HepG2 (cell line): ENCODE measurements around the gene SMPX. TPM values are rescaled to one million over a fixed set of nuclear protein-coding genes. Genes with fewer than 3 reads are reported as not detected.

Experiments
- ATAC-seq: fragments of 200-7000 bp; cut with Tn5 transposase; 3 replicates; pipeline ENCODE4 v1.9.1; 2020; ENCODE audit warnings: mild to moderate bottlenecking, moderate library complexity
- BruUV-seq: library from RNA; stranded (reverse); fragments of 400-500 nt; replicated peaks from 2 replicates; lab custom pipeline; 2021; lab: Mats Ljungman, UMichigan
- CTCF ChIA-PET: fragments of 300-600 bp; formaldehyde crosslinking; extraction: SDS; loops from one replicate; lab custom pipeline; 2021; ENCODE audit warnings: low total read pairs, inconsistent platforms, low intra/inter-chr PET ratio; lab: Yijun Ruan, JAX
- POLR2A ChIA-PET: fragments of 350-600 bp; sonication (Branson Sonifier 250); formaldehyde crosslinking; loops from one replicate; lab custom pipeline; 2020; ENCODE audit warnings: antibody characterized with exemption, inconsistent platforms; lab: Yijun Ruan, JAX
- DNase-seq: peaks from one replicate; pipeline ENCODE4 v3.0.0-alpha.2; 2015; ENCODE audit warnings: low spot score
- FAIRE-seq: peaks from 3 replicates; lab custom pipeline; 2011; peaks lifted over from hg19 to GRCh38; lab: Jason Lieb, UNC
- H2AFZ ChIP-seq: one replicate; pipeline ENCODE4 v1.6.1; 2011; ENCODE audit warnings: low read length, inconsistent platforms
- H3K27ac ChIP-seq: fragments of 300-600 bp; 3 replicates; pipeline ENCODE4 v1.8.0; 2011; ENCODE audit warnings: mixed run types, mild to moderate bottlenecking, mixed read lengths, low read length, inconsistent platforms; ENCODE audit not compliant: insufficient read depth; ENCODE audit errors: extremely low read length
- H3K27me3 ChIP-seq, 2 experiments: fragments of 200-600 bp in 1 of 2; 2 replicates in 1 of 2; 3 replicates in 1 of 2; pipeline versions ENCODE4 v1.6.0 to v1.8.0; 2011; ENCODE audit warnings: low read length in 2 of 2, mild to moderate bottlenecking in 2 of 2, moderate library complexity in 2 of 2, inconsistent platforms in 1 of 2; ENCODE audit not compliant: insufficient read depth in 2 of 2, control insufficient read depth in 1 of 2
- H3K36me3 ChIP-seq, 2 experiments: fragments of 200-600 bp in 1 of 2; replicated peaks in 1 of 2; 2 replicates in 1 of 2; 3 replicates in 1 of 2; pipeline versions ENCODE4 v1.5.1 to v1.8.0; 2011; ENCODE audit warnings: low read length in 2 of 2, inconsistent platforms in 1 of 2; ENCODE audit not compliant: insufficient read depth in 2 of 2, control insufficient read depth in 1 of 2
- H3K4me1 ChIP-seq: 2 replicates; pipeline ENCODE4 v1.5.1; 2012; ENCODE audit warnings: low read length, inconsistent platforms; ENCODE audit not compliant: insufficient read depth
- H3K4me2 ChIP-seq: 2 replicates; pipeline ENCODE4 v1.6.0; 2011; ENCODE audit warnings: low read depth, low read length, inconsistent platforms
- H3K4me3 ChIP-seq, 3 experiments: fragments of 200-600 bp in 1 of 3; sonication (generic), shearing (Covaris generic) in 1 of 3; replicated peaks in 1 of 3; 2 replicates each; pipeline ENCODE4 v1.5.1; 2011 to 2016; ENCODE audit warnings: low read length in 3 of 3, inconsistent platforms in 2 of 3, low read depth in 2 of 3, mild to moderate bottlenecking in 2 of 3, control low read depth in 1 of 3, mixed read lengths in 1 of 3; ENCODE audit not compliant: insufficient read depth in 1 of 3
- H3K79me2 ChIP-seq: one replicate; pipeline ENCODE4 v1.6.1; 2011; ENCODE audit warnings: low read length, inconsistent platforms; ENCODE audit not compliant: insufficient read depth
- H3K9ac ChIP-seq: 2 replicates; pipeline ENCODE4 v1.6.0; 2011; ENCODE audit warnings: mild to moderate bottlenecking, low read depth, low read length, inconsistent platforms; ENCODE audit not compliant: insufficient read depth
- H3K9me3 ChIP-seq: 2 replicates; pipeline ENCODE4 v1.5.1; 2012; ENCODE audit warnings: mild to moderate bottlenecking, low read length
- H4K20me1 ChIP-seq: 2 replicates; pipeline ENCODE4 v1.6.0; 2011; ENCODE audit warnings: inconsistent platforms, mild to moderate bottlenecking, low read length, moderate library complexity; ENCODE audit not compliant: insufficient read depth
- AHR ChIP-seq: IDR thresholded peaks from 2 replicates; pipeline ENCODE4 v1.6.1; 2018; ENCODE audit warnings: missing genetic modification reagents, missing compliant biosample characterization
- ARNT ChIP-seq: fragments of 450-650 bp; IDR thresholded peaks from 2 replicates; pipeline ENCODE4 v1.6.1; 2017
- DDIT3 ChIP-seq: sonication (generic); formaldehyde crosslinking; IDR thresholded peaks from 2 replicates; pipeline ENCODE4 v1.4.0; 2020; ENCODE audit warnings: mild to moderate bottlenecking, missing genetic modification reagents
- DMAP1 ChIP-seq: IDR thresholded peaks from 2 replicates; pipeline ENCODE4 v1.6.1; 2016
- HMG20B ChIP-seq: conservative IDR thresholded peaks from 2 replicates; pipeline ENCODE4 v1.6.1; 2016; ENCODE audit warnings: missing genetic modification reagents, missing compliant biosample characterization
- HOXA7 ChIP-seq: sonication (generic); formaldehyde crosslinking; IDR thresholded peaks from 2 replicates; pipeline ENCODE4 v1.8.1; 2022; ENCODE audit warnings: mild to moderate bottlenecking, missing genetic modification reagents, moderate library complexity
- KLF11 ChIP-seq: IDR thresholded peaks from 2 replicates; pipeline ENCODE4 v1.6.1; 2016; ENCODE audit warnings: missing compliant biosample characterization
- MLLT10 ChIP-seq: sonication (generic); formaldehyde crosslinking; IDR thresholded peaks from 2 replicates; pipeline ENCODE4 v1.4.0; 2020; ENCODE audit warnings: missing genetic modification reagents
- SMAD1 ChIP-seq: sonication (generic); formaldehyde crosslinking; IDR thresholded peaks from 2 replicates; pipeline ENCODE4 v1.4.0; 2020; ENCODE audit warnings: missing genetic modification reagents, low read depth, mild to moderate bottlenecking, borderline replicate concordance
- SOX6 ChIP-seq, 2 experiments: fragments of 450-650 bp in 1 of 2; sonication (generic) in 1 of 2; formaldehyde crosslinking in 1 of 2; IDR thresholded peaks; 2 replicates each; pipeline versions ENCODE4 v1.4.0 to v1.6.1; 2017 to 2020; ENCODE audit warnings: antibody characterized with exemption in 1 of 2, mild to moderate bottlenecking in 1 of 2, missing genetic modification reagents in 1 of 2
- THYN1 ChIP-seq: sonication (generic); formaldehyde crosslinking; IDR thresholded peaks from 2 replicates; pipeline ENCODE4 v1.8.1; 2023; ENCODE audit warnings: low read depth, mild to moderate bottlenecking, moderate library complexity, missing genetic modification reagents, borderline replicate concordance
- ZFP36L2 ChIP-seq: sonication (generic); formaldehyde crosslinking; IDR thresholded peaks from 2 replicates; pipeline ENCODE4 v1.4.0; 2020; ENCODE audit warnings: missing genetic modification reagents
- ZMAT3 ChIP-seq: sonication (generic); formaldehyde crosslinking; conservative IDR thresholded peaks from 2 replicates; pipeline ENCODE4 v1.7.0; 2021; ENCODE audit warnings: missing genetic modification reagents
- ZMYM2 ChIP-seq: sonication (generic); formaldehyde crosslinking; IDR thresholded peaks from 2 replicates; pipeline ENCODE4 v1.8.0; 2022; ENCODE audit warnings: mild to moderate bottlenecking, missing genetic modification reagents
- ZNF3 ChIP-seq: IDR thresholded peaks from 2 replicates; pipeline ENCODE4 v1.7.0; 2017; ENCODE audit warnings: inconsistent platforms
- ZNF367 ChIP-seq: sonication (generic); formaldehyde crosslinking; IDR thresholded peaks from 2 replicates; pipeline ENCODE4 v1.4.0; 2020; ENCODE audit warnings: missing genetic modification reagents, borderline replicate concordance
- ZNF530 ChIP-seq: sonication (generic); formaldehyde crosslinking; IDR thresholded peaks from 2 replicates; pipeline ENCODE4 v1.5.0; 2020; ENCODE audit warnings: low read depth, mild to moderate bottlenecking, missing genetic modification reagents
- ZNF768 ChIP-seq: sonication (generic); formaldehyde crosslinking; IDR thresholded peaks from 2 replicates; pipeline ENCODE4 v1.4.0; 2020; ENCODE audit warnings: missing genetic modification reagents
- WGBS: methylation state at CpG from one replicate; pipeline ENCODE4 v1.1.6; 2017; ENCODE audit warnings: low lambda C conversion rate; 5-methylcytosine and 5-hydroxymethylcytosine counted together
- in situ Hi-C: cut with HindIII; loops from 2 replicates; pipeline ENCODE4 v1.10.0; 2017; ENCODE audit warnings: low pct_unique_long_range_greater_than_20kb; ENCODE audit not compliant: extremely low pct_ligation_motif_present
- intact Hi-C: fragments of 100-400 bp; cut with micrococcal nuclease; formaldehyde crosslinking; loops from one replicate; pipeline ENCODE4 v1.10.0; 2022; ENCODE audit not compliant: unreplicated experiment
- polyA plus RNA-seq, 8 experiments: library from polyadenylated mRNA; depleted of rRNA in 3 of 8; stranded (reverse) in 7 of 8; unstranded in 1 of 8; fragments of >200 nt; fragmentation: Illumina TruSeq in 4 of 8; extraction: Trizol in 4 of 8; gene quantifications; 2 replicates each; pipeline versions ENCODE4 v1.2.1 to v1.2.3, GENCODE V29; 2011 to 2016; ENCODE audit warnings: low read depth in 4 of 8, missing spikeins in 1 of 8, mixed read lengths in 1 of 8; ENCODE audit not compliant: insufficient read depth in 1 of 8
- total RNA-seq, 5 experiments: library from RNA; depleted of rRNA; stranded (reverse); fragments of >200 nt; fragmentation: Illumina TruSeq; extraction: Trizol; gene quantifications; 2 replicates each; pipeline ENCODE4 v1.2.3, GENCODE V29; 2016; ENCODE audit warnings: low read depth in 1 of 5
- TF ChIP-seq, protein P1 (sequence below): IDR thresholded peaks from 2 replicates; pipeline ENCODE4 v1.6.1; 2012; ENCODE audit warnings: low read depth, low read length, improper control_type of control experiment
- TF ChIP-seq, protein P2 (sequence below): IDR thresholded peaks from 2 replicates; pipeline ENCODE4 v1.6.1; 2016; ENCODE audit warnings: missing biosample characterization, missing genetic modification reagents, low read depth

The SMPX gene
- total and polyA plus RNA-seq, 2 of the 13 experiments (the other 11 are each of a cell fraction or from before 2014, with no cell fraction given): 0.95 to 1.8 TPM

DNA sequence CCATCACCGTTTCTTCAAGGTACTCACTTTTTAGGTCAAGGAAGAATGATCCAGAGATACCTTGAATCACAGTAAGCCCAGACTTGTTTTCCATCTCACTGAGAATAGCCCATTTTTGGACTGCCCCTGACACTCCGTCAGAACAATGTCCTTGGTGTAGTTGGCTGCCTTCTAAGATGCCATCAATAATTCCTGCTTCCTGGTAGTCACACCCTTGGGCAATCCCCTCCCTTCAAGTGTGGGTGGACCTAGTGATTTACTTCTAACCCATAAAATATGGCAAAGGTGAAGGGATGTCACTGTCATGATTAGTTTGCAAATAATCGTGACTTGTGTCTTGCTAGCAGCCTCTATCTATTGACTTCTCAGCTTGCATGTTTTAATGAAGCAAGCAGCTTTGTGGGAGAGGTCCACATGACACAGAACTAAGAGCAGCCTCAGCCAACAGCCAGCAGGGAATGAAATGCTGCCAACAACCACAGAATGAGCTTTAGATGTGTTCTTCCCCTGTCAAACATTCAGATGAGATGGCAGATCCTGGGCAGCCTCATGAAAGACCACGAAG, 79.8 kb downstream of the SMPX start:
- Histone ChIP-seq H3K27ac (no peak overlapping the region), H3K79me2 (no peaks in the 10 kb centered on the region), H4K20me1 (no peaks in the 10 kb centered on the region), H3K9me3 (no peaks in the 10 kb centered on the region), H3K36me3 (no peaks in the 10 kb centered on the region), H2AFZ (no peak overlapping the region), H3K4me2 (no peak overlapping the region), H3K4me1 (no peaks in the 10 kb centered on the region), H3K4me3 (no peak overlapping the region), H3K27me3 (no peaks in the 10 kb centered on the region), H3K9ac (no peak overlapping the region)
- no peak for TF ChIP-seq AHR (CRISPR knock-in tag)
- TF ChIP-seq, protein P1, sequence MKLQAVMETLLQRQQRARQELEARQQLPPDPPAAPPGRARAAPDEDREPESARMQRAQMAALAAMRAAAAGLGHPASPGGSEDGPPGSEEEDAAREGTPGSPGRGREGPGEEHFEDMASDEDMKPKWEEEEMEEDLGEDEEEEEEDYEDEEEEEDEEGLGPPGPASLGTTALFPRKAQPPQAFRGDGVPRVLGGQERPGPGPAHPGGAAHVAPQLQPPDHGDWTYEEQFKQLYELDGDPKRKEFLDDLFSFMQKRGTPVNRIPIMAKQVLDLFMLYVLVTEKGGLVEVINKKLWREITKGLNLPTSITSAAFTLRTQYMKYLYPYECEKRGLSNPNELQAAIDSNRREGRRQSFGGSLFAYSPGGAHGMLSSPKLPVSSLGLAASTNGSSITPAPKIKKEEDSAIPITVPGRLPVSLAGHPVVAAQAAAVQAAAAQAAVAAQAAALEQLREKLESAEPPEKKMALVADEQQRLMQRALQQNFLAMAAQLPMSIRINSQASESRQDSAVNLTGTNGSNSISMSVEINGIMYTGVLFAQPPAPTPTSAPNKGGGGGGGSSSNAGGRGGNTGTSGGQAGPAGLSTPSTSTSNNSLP: no peak
- TF ChIP-seq MLLT10 (CRISPR knock-in tag): no peak
- no peak for TF ChIP-seq ZMYM2 (CRISPR knock-in tag)
- no peak for TF ChIP-seq ARNT
- TF ChIP-seq ZNF367 (CRISPR knock-in tag): no peak
- TF ChIP-seq, protein P2, sequence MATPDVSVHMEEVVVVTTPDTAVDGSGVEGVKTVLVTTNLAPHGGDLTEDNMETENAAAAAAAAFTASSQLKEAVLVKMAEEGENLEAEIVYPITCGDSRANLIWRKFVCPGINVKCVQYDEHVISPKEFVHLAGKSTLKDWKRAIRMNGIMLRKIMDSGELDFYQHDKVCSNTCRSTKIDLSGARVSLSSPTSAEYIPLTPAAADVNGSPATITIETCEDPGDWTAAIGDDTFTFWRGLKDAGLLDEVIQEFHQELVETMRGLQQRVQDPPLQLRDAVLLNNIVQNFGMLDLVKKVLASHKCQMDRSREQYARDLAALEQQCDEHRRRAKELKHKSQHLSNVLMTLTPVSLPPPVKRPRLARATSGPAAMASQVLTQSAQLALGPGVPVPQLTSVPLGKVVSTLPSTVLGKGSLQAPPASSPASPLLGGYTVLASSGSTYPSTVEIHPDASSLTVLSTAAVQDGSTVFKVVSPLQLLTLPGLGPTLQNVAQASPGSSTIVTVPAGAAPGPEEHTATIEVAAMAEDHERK (CRISPR knock-in tag): no peak
- TF ChIP-seq DMAP1 (CRISPR knock-in tag): no peak
- TF ChIP-seq THYN1 (CRISPR knock-in tag): no peak
- no peak for TF ChIP-seq HOXA7 (CRISPR knock-in tag)
- no peak for TF ChIP-seq ZMAT3 (CRISPR knock-in tag)
- TF ChIP-seq HMG20B (CRISPR knock-in tag): no peak
- no peak for TF ChIP-seq ZFP36L2 (CRISPR knock-in tag)
- no peak for TF ChIP-seq KLF11 (CRISPR knock-in tag)
- TF ChIP-seq DDIT3: no peak
- no peak for TF ChIP-seq ZNF530
- no peak for TF ChIP-seq ZNF768
- TF ChIP-seq SOX6 (IDR thresholded peaks at IDR 0.05): no peak
- TF ChIP-seq SOX6 (CRISPR knock-in tag; IDR thresholded peaks at IDR 0.05): no peak
- TF ChIP-seq ZNF3 (CRISPR knock-in tag): no peak
- TF ChIP-seq SMAD1 (CRISPR knock-in tag): no peak
- in situ Hi-C loops: no loop called here
- BruUV-seq: no TSS peak
- FAIRE-seq (no peak), ATAC-seq (no peak), DNase-seq (no peak)
- intact Hi-C loops: no loop called here
- ChIA-PET CTCF (no interaction called here), POLR2A (no interaction called here)
- WGBS: 12% methylated on average over 4 of the region's 4 CpGs
